GM23338 (cell line): ENCODE data around the gene GCNT3.

ENCODE experiments used
- CREB1 ChIP-seq: fragments of 250-450 bp; sonication (Bioruptor Pico); IDR thresholded peaks from 2 replicates; pipeline ENCODE4 v1.5.0; 2020; ENCODE audit warnings: low read depth, mild to moderate bottlenecking, moderate library complexity
- ETS1 ChIP-seq: IDR thresholded peaks from 2 replicates; pipeline ENCODE4 v1.6.1; 2016; ENCODE audit warnings: antibody characterized with exemption
- EZH2 ChIP-seq: fragments of 200-600 bp; sonication (generic); IDR thresholded peaks from one replicate; pipeline ENCODE4 v1.8.0; 2017; ENCODE audit warnings: antibody characterized with exemption, mild to moderate bottlenecking, low read depth; ENCODE audit not compliant: unreplicated experiment
- EZH2phosphoT487 ChIP-seq: fragments of 200-600 bp; sonication (generic); IDR thresholded peaks from one replicate; pipeline ENCODE4 v1.8.1; 2018; ENCODE audit warnings: antibody characterized with exemption; ENCODE audit not compliant: unreplicated experiment
- JUNB ChIP-seq: IDR thresholded peaks from one replicate; pipeline ENCODE4 v1.6.1; 2016; ENCODE audit warnings: antibody characterized with exemption; ENCODE audit not compliant: unreplicated experiment
- NANOG ChIP-seq: IDR thresholded peaks from 2 replicates; pipeline ENCODE4 v1.6.1; 2016; ENCODE audit warnings: antibody characterized with exemption, borderline replicate concordance
- POLR2AphosphoS5 ChIP-seq: IDR thresholded peaks from 2 replicates; pipeline ENCODE4 v1.6.1; 2016; ENCODE audit warnings: antibody characterized with exemption, low read depth
- STAT1 ChIP-seq: IDR thresholded peaks from one replicate; pipeline ENCODE4 v1.6.1; 2016; ENCODE audit warnings: antibody characterized with exemption; ENCODE audit not compliant: unreplicated experiment
- ZNF114 ChIP-seq: fragments of 250-450 bp; sonication (Bioruptor Pico); IDR thresholded peaks from 2 replicates; pipeline ENCODE4 v1.5.0; 2020; ENCODE audit warnings: mild to moderate bottlenecking, moderate library complexity
- ZNF462 ChIP-seq: fragments of 250-450 bp; sonication (Bioruptor Pico); IDR thresholded peaks from 2 replicates; pipeline ENCODE4 v1.5.0; 2020; ENCODE audit warnings: mild to moderate bottlenecking, moderate library complexity
- TF ChIP-seq, protein P1 (sequence below), 2 experiments: fragments of 200-600 bp in 1 of 2; sonication (generic) in 1 of 2; conservative IDR thresholded peaks; 2 replicates each; pipeline versions ENCODE4 v1.5.1 to v1.6.1; 2016 to 2017; ENCODE audit warnings: antibody characterized with exemption in 2 of 2, low read depth in 2 of 2, mild to moderate bottlenecking in 2 of 2, moderate library complexity in 1 of 2
- TF ChIP-seq, protein P2 (sequence below): IDR thresholded peaks from one replicate; pipeline ENCODE4 v1.6.1; 2018; ENCODE audit warnings: antibody characterized with exemption; ENCODE audit not compliant: unreplicated experiment

- TF ChIP-seq, protein P1, sequence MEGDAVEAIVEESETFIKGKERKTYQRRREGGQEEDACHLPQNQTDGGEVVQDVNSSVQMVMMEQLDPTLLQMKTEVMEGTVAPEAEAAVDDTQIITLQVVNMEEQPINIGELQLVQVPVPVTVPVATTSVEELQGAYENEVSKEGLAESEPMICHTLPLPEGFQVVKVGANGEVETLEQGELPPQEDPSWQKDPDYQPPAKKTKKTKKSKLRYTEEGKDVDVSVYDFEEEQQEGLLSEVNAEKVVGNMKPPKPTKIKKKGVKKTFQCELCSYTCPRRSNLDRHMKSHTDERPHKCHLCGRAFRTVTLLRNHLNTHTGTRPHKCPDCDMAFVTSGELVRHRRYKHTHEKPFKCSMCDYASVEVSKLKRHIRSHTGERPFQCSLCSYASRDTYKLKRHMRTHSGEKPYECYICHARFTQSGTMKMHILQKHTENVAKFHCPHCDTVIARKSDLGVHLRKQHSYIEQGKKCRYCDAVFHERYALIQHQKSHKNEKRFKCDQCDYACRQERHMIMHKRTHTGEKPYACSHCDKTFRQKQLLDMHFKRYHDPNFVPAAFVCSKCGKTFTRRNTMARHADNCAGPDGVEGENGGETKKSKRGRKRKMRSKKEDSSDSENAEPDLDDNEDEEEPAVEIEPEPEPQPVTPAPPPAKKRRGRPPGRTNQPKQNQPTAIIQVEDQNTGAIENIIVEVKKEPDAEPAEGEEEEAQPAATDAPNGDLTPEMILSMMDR (conservative IDR thresholded peaks at IDR 0.05; ENCODE audit: low read depth in 2 of 2): no peak
- TF ChIP-seq, protein P2, sequence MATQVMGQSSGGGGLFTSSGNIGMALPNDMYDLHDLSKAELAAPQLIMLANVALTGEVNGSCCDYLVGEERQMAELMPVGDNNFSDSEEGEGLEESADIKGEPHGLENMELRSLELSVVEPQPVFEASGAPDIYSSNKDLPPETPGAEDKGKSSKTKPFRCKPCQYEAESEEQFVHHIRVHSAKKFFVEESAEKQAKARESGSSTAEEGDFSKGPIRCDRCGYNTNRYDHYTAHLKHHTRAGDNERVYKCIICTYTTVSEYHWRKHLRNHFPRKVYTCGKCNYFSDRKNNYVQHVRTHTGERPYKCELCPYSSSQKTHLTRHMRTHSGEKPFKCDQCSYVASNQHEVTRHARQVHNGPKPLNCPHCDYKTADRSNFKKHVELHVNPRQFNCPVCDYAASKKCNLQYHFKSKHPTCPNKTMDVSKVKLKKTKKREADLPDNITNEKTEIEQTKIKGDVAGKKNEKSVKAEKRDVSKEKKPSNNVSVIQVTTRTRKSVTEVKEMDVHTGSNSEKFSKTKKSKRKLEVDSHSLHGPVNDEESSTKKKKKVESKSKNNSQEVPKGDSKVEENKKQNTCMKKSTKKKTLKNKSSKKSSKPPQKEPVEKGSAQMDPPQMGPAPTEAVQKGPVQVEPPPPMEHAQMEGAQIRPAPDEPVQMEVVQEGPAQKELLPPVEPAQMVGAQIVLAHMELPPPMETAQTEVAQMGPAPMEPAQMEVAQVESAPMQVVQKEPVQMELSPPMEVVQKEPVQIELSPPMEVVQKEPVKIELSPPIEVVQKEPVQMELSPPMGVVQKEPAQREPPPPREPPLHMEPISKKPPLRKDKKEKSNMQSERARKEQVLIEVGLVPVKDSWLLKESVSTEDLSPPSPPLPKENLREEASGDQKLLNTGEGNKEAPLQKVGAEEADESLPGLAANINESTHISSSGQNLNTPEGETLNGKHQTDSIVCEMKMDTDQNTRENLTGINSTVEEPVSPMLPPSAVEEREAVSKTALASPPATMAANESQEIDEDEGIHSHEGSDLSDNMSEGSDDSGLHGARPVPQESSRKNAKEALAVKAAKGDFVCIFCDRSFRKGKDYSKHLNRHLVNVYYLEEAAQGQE: no peak
- TF ChIP-seq POLR2AphosphoS5 (no peak), NANOG (no peak), ZNF462 (CRISPR knock-in tag) (no peak), EZH2 (no peak), STAT1 (no peak), ZNF114 (CRISPR knock-in tag) (no peak), CREB1 (CRISPR knock-in tag) (no peak), ETS1 (no peak), EZH2phosphoT487 (no peak), JUNB (no peak)
Measured at GRCh38 chr15:59570315-59570714, 41.3 kb upstream of the GCNT3 start.
